A673 (cell line): ENCODE results near the gene POU2AF2. TPM values are rescaled to one million over a fixed set of nuclear protein-coding genes. Genes with fewer than 3 reads are reported as not detected.
"Not testable (repeated sequence)": the region's sequence is repeated elsewhere in the genome, so short reads cannot be mapped to it uniquely, and the experiment has no call there.

Experiments used
- BruUV-seq: library from RNA; stranded (reverse); fragments of 400-500 nt; replicated peaks from 2 replicates; lab custom pipeline; 2021; lab: Mats Ljungman, UMichigan
- CTCF ChIA-PET: fragments of 300-600 bp; sonication (Branson Sonifier 250); formaldehyde crosslinking; loops from one replicate; lab custom pipeline; 2022; ENCODE audit warnings: antibody characterized with exemption; lab: Charles Lee
- POLR2A ChIA-PET: fragments of 300-600 bp; sonication (Branson Sonifier 250); formaldehyde crosslinking; loops from one replicate; lab custom pipeline; 2022; ENCODE audit warnings: antibody characterized with exemption; ENCODE audit not compliant: low non-redundant PET; lab: Charles Lee
- DNase-seq: peaks from one replicate; pipeline ENCODE4 v3.0.0-alpha.2; 2015; ENCODE audit warnings: low spot score
- H3K27ac ChIP-seq: fragments of 200-600 bp; sonication (generic); 2 replicates; pipeline ENCODE4 v1.5.1; 2016; ENCODE audit warnings: mixed run types, low read depth, mild to moderate bottlenecking, mixed read lengths, antibody characterized with exemption, low read length; ENCODE audit not compliant: poor library complexity, severe bottlenecking
- H3K27me3 ChIP-seq: fragments of 200-600 bp; sonication (generic); replicated peaks from 2 replicates; pipeline ENCODE4 v1.6.1; 2017; ENCODE audit warnings: mixed run types, low read depth, mild to moderate bottlenecking, mixed read lengths, antibody characterized with exemption, low read length; ENCODE audit not compliant: insufficient read depth, poor library complexity
- H3K36me3 ChIP-seq: fragments of 200-600 bp; sonication (generic); 2 replicates; pipeline ENCODE4 v1.6.1; 2016; ENCODE audit warnings: mixed run types, mild to moderate bottlenecking, mixed read lengths, antibody characterized with exemption, low read length; ENCODE audit not compliant: insufficient read depth, poor library complexity, severe bottlenecking
- H3K4me1 ChIP-seq: fragments of 200-600 bp; sonication (generic); 2 replicates; pipeline ENCODE4 v1.6.1; 2017; ENCODE audit warnings: mixed run types, mild to moderate bottlenecking, mixed read lengths, antibody characterized with exemption, low read length; ENCODE audit not compliant: insufficient read depth, poor library complexity, severe bottlenecking
- H3K4me3 ChIP-seq: fragments of 200-600 bp; sonication (generic); 2 replicates; pipeline ENCODE4 v1.5.1; 2016; ENCODE audit warnings: low read depth, mixed run types, mild to moderate bottlenecking, mixed read lengths, low read length; ENCODE audit not compliant: poor library complexity, severe bottlenecking
- H3K9me3 ChIP-seq: fragments of 200-600 bp; sonication (generic); 2 replicates; pipeline ENCODE4 v1.6.1; 2016; ENCODE audit warnings: mixed run types, low read depth, mild to moderate bottlenecking, mixed read lengths, antibody characterized with exemption, low read length; ENCODE audit not compliant: poor library complexity, severe bottlenecking
- CTCF ChIP-seq: fragments of 300-800, 200-600 bp; sonication (generic); conservative IDR thresholded peaks from 2 replicates; pipeline ENCODE4 v1.5.1; 2017; ENCODE audit warnings: low read depth, mild to moderate bottlenecking, antibody characterized with exemption, low read length, moderate library complexity, mixed read lengths
- EZH2 ChIP-seq: fragments of 200-600 bp; sonication (generic); IDR thresholded peaks from 2 replicates; pipeline ENCODE4 v1.6.1; 2017; ENCODE audit warnings: borderline replicate concordance, low read depth, mild to moderate bottlenecking, mixed read lengths, antibody characterized with exemption, low read length; ENCODE audit not compliant: poor library complexity, severe bottlenecking
- intact Hi-C: fragments of 100-400 bp; cut with micrococcal nuclease; formaldehyde crosslinking; loops from one replicate; pipeline ENCODE4 v1.10.0; 2022; ENCODE audit not compliant: unreplicated experiment
- total RNA-seq: library from RNA; stranded (reverse); gene quantifications from 2 replicates; pipeline ENCODE4 v1.2.3, GENCODE V29; 2021

Gene POU2AF2
- total RNA-seq, 1 experiment from 2014 or later, result not detected

- Histone ChIP-seq H3K27ac (no peak overlapping the region), H3K27me3 (no peaks in the 10 kb centered on the region), H3K9me3 (no peaks in the 10 kb centered on the region), H3K36me3 (no peaks in the 10 kb centered on the region), H3K4me3 (no peak overlapping the region), H3K4me1 (no peaks in the 10 kb centered on the region)
- TF ChIP-seq CTCF (no peak), EZH2 (no peak)
- ChIA-PET POLR2A (no interaction called here), CTCF (no interaction called here)
- DNase-seq, result no peak
- no TSS peak for BruUV-seq
- intact Hi-C loops, result no loop called here
Measured at GRCh38 chr11:111221208-111221607, 24.3 kb upstream of the POU2AF2 start.

- H3K4me3 ChIP-seq, POLR2A ChIA-PET, BruUV-seq, CTCF ChIA-PET, H3K9me3 ChIP-seq, DNase-seq, intact Hi-C loops, H3K36me3 ChIP-seq, H3K27ac ChIP-seq, H3K4me1 ChIP-seq, H3K27me3 ChIP-seq: not testable (repeated sequence)
Measured at GRCh38 chr11:111221936-111222335, 23.6 kb upstream of the POU2AF2 start.

- H3K27me3 ChIP-seq, H3K4me3 ChIP-seq, H3K27ac ChIP-seq, BruUV-seq, CTCF ChIA-PET, intact Hi-C loops, H3K4me1 ChIP-seq, DNase-seq, H3K36me3 ChIP-seq, H3K9me3 ChIP-seq: not testable (repeated sequence)
- POLR2A ChIA-PET, result interaction anchor here (0.6 kb wide), 1 partner anchor 732 kb away, joined by 4 read pairs; no protein-coding TSS in a partner anchor
Measured at GRCh38 chr11:111222821-111223455, 22.6 kb upstream of the POU2AF2 start.

GRCh38 chr11:111225881-111226280 lies 19.6 kb upstream of the POU2AF2 start:
- intact Hi-C loops, result no loop called here
- H3K27me3 ChIP-seq, result no peaks in the 10 kb centered on the region
- CTCF ChIA-PET, result no interaction called here
- no peaks in the 10 kb centered on the region for H3K36me3 ChIP-seq
- no peak overlapping the region for H3K27ac ChIP-seq
- peaks cover 7% of the 10 kb centered on the region for H3K4me1 ChIP-seq
- BruUV-seq, result no TSS peak
- H3K4me3 ChIP-seq, result no peak overlapping the region
- no peak for TF ChIP-seq CTCF
- no peak for TF ChIP-seq EZH2
- POLR2A ChIA-PET, result interaction anchor here (0.5 kb wide), 1 partner anchor 78 kb away, joined by 10 read pairs; no protein-coding TSS in a partner anchor
- no peaks in the 10 kb centered on the region for H3K9me3 ChIP-seq
- DNase-seq, result no peak
